DMS114 treated with DMSO at 0.1 percent for 48 hours (cell line): Measurements from ENCODE around the gene MRPL28.
"Not testable (repeated sequence)": the region's sequence is repeated elsewhere in the genome, so short reads cannot be mapped to it uniquely, and the experiment has no call there.

Experiments
- DNase-seq: peaks from one replicate; lab custom pipeline; 2025; ENCODE audit not compliant: unreplicated experiment; lab: John Stamatoyannopoulos, UW

The MRPL28 gene

DNA sequence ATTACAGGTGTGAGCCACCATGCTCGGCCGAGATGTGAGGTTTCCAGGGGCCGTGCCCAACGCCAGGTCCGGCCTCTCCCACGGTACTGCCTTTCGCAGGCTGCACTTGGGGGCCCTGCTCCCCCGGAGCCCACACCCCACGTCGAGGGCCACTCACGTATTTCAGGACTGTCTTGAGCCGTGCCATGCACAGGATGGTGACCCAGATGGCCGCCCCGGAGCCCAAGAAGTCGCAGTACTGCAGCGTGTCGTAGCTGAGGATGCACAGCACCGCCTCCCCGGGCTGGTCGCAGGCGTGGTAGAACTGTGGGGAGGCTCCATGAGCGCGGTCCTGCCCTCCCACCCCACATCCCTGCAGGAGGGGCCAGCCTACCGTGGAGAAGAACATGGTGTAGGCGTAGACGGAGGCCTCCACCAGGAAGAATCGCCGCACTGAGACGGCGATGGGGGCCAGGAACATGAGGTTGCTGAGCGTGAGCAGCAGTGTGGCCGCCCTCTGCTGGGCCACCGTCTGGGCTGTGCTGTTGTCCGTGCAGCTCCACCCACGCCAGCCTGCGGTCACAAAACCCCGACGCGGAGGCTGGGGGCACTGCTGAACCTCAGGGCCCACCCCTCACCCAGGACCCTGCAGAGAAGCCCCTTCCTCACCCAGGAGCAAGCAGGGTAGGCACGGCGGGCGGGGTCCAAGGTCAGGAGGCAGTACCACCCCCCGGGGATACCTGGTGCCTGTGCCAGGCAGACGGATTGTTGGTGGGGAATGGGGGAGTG lies 3.7 kb upstream of the MRPL28 start:
- DNase-seq = no peak

DNA sequence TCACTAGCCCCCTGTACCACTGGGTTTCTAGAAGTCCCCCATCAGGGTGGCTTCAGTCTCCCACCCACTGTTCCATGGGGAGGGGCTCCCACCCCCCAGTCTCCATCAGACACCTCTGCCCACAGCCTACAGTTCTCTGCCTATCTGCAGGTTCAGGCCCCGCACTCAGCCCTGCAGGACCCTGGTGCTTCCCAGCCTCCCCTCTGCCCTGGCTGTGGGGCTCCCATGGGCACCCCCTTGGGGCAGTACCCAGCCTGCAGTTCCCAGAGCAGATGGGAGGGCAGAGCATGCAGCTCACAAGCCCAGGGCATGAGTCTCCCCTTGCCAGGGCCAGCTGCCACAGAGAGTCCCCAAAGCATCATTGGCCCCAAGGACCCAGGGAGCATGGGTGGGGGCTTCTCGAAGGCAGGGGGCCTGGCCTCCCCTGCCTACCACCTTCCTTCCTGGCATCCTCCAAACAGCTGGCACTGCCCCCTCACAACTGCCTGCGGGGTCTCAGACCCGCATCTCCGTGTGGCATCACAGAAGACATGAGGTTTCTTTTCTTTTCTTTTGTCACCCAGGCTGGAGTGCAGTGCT lies 2.8 kb upstream of the MRPL28 start:
- no peak for DNase-seq

GRCh38 chr16:372302-372983 lies 2.1 kb upstream of the MRPL28 start:
- DNase-seq = no peak

DNA sequence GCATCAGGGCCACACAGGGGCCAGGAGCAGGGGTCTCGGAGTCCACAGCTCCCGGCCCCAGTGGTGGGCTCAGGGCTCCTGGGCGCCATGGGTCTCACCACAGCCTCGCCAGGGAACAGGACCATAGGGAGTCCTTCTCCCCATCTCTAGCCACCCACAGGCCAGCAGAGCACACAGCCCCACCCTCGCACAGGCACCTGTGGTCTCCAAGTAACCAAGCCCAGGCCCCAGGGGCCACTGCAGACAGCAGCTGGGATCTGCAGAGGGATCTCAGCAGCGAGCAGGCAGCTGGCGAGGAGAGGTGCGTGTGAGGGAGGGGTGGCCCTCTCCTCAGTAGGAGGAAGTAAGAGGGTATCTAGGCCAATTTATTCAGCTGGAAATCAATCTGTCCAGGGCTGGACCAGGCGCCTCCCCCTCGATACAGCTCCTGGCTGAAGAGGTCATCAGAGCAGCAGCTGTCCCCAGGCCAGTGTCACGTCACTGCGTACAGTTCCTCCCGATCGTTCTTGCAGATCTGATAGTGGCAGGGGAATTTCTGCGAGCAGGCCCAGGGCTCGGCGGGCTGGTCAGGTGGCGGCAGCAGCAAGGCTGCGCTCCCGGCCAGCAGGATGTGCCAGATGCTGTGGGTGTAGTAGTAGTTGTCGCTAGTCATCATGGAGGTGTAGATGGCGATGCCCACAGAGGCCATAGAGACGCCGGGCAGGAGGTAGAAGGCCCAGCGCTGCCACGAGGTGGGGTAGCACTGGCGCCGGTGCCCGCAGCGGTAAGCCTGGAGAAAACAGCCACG lies 1.4 kb upstream of the MRPL28 start:
- no peak for DNase-seq

GRCh38 chr16:370979-371514 lies 709 bp upstream of the MRPL28 start:
- DNase-seq = no peak

DNA sequence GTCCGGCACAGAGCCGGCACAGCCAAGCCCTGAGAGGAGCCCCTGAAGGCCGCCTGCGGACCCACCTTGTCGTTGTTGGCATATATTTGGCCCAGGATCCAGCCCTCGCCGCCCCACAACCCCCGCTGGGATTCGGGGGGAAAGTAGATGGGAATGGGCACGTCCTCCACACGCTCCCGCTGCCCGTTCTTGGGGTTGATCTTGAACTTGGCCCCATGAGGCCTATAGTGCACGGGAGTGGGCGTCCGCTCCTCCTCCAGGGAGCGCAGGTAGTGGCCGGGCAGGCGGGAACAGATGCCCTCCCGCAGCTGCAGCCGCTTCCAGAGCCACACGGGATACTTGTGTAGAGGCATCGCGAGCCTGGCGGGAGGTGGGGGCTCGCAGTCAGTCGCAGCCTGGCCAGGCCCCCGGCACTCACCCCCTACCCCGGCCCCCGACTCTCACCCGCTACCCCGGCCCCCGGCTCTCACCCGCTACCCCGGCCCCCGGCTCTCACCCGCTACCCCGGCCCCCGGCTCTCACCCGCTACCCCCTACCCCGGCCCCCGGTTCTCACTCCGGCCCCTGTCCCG lies 387 bp downstream of the MRPL28 start:
- no peak for DNase-seq

GRCh38 chr16:369275-369865 lies 968 bp downstream of the MRPL28 start:
- DNase-seq = no peak

- DNase-seq = no peak
These were observed 1.8 kb downstream of the MRPL28 start for GRCh38 chr16:368388-369158.

GRCh38 chr16:367333-367903 lies 2.9 kb downstream of the MRPL28 start:
- DNase-seq = no peak

DNA sequence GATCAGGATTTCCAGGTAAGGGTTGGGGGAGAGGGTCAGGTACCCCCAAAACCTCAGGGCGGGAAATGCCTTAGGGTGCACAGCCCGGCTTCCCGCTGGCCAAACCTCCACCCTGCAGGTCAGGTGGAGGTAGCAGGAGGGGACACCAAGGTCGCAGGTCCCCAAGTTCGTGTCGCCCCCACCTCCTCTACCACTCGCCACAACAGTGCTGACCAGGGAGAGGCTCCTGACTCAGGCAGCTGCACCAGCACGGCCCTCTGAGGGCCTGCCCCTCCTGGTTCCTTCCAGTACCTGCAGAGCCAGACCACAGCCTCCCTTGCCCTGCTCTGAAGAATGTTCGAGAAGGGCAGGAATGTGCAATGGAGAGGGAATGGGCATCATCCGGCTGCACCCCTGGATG lies 3.9 kb downstream of the MRPL28 start:
- DNase-seq = no peak

- DNase-seq = no peak
These were observed 5.5 kb downstream of the MRPL28 start for GRCh38 chr16:364595-365491.

- DNase-seq = no peak
These were observed 6.4 kb downstream of the MRPL28 start for GRCh38 chr16:363766-364490.

GRCh38 chr16:363110-363765 lies 7.1 kb downstream of the MRPL28 start:
- no peak for DNase-seq

DNA sequence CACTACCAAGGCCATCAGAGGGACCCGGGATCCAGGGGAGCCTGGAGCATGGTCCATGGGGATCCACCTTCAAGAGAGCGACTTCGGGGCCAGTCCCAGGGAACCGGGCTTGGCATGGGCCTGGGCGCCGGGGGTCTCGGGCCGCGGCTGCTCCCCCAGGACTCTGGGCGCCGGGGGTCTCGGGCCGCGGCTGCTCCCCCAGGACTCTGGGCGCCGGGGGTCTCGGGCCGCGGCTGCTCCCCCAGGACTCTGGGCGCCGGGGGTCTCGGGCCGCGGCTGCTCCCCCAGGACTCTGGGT lies 7.7 kb downstream of the MRPL28 start:
- DNase-seq = not testable (repeated sequence)

DNA sequence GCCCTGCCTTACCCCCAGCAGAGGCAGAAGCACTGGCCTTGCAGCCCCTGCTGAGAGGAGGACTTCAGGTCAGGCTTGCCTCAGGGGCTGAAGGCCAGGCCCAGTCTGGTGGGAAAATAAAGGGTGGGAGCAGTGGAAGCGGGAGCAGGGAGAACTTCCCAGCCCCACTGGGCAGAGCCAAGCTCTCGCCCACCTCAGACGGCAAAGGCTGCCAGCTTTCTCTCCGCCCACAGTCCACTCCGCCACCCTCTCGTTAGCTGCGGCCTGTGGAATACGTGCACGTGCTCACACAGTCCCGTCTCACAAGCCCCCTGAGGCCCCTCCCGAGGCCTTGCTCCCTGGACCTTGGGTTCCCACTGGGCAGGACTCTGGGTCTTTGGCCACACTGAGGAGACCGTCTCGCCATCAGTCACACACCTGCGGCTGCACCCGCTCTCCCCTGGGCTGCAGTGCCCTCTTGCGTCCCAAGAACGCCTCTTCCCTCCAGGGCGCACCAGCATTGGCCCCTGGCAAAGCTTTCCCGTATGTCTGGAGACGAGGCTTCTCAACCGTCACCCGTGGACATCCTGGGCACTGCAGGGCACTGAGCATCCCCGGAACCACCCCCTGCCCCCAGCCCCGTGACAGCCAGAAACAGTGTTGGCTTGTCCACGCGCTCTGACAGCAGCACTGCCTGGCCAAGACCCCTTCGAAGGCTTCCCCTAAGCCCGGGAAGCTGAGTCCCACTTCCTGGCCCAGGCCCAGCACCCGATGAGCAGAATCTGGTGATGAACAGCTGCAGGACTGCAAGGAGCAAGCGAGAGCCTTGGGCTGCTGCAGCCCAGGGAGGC lies 8.3 kb downstream of the MRPL28 start:
- no peak for DNase-seq

DNA sequence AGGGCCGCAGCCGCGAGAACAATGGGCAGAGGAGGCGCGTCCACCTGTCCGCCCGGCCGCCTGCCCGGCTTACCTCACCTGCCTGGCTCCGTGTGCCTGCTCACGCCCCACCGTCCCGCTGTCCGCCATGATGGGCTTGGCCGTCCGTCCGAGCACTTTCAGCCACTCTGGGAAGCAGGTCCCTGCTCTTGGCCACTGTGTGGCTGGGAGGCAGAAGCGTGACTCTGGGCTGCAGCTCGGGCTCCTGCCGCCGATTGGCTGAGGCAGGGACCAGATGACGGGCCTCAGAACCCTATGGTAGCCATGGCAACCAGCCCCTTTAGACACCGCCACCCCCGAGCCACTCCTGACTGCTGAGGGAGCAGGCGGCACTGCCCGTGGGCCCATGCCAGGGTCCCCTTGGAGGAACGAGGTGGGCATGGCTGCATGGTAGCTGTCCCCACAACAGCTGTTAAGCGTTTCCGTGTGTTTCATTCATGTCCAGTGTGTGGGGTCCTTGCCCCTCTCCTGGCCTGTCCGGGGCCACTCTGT lies 8.9 kb downstream of the MRPL28 start:
- DNase-seq = no peak
